Muscle of arm (tissue), 12 donors: ENCODE measurements around the gene SNX33. TPM values are rescaled to one million over a fixed set of nuclear protein-coding genes. Genes with fewer than 3 reads are reported as not detected.
"Not testable (repeated sequence)": the region's sequence is repeated elsewhere in the genome, so short reads cannot be mapped to it uniquely, and the experiment has no call there.

Source experiments
- DNase-seq: peaks from one replicate; pipeline ENCODE4 v3.0.0-alpha.2; 2013
- polyA plus RNA-seq, 12 donors: library from polyadenylated mRNA; unstranded; fragments of 120-200 nt; gene quantifications; one replicate each; pipeline ENCODE4 v1.2.1, GENCODE V29; 2013; ENCODE audit not compliant: insufficient read length in 12 of 12

The SNX33 gene
- polyA plus RNA-seq, 12 donors: 12.3 to 22.7 (median 15.0) TPM; not detected in 1

DNA sequence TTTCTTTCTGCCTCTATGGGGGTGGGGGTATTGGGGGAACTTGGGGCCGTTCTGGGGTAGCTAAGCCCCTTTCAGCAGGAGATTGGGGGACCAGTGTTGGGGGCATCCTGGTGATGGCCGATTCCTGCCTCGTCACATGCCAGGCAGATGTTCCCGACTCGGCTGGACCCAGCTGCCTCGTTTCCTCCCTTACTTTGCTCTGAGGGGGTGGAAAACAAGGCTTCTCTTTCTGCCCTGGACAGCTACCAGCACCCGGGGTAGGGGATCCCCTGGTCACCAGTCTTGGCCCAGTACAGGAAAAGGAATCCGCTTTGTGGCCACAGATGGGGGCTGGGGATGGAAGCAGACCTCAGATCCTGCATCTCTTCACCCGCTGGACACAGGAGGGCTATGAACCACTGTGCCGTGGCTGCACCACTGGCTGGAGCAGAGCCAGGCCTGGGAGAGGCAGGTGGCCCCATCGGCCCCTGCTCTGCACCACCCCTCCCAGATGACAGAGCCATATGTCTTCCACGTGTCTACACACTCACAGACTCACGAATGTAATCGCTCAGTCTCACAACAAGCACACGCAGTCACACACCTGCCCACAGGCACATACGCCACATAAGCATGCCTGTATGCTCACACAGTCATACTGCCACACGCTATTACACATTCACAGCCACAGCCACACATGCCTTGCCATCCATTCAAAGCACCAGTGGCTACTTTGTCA, 12.4 kb downstream of the SNX33 start:
- DNase-seq: no peak

DNA sequence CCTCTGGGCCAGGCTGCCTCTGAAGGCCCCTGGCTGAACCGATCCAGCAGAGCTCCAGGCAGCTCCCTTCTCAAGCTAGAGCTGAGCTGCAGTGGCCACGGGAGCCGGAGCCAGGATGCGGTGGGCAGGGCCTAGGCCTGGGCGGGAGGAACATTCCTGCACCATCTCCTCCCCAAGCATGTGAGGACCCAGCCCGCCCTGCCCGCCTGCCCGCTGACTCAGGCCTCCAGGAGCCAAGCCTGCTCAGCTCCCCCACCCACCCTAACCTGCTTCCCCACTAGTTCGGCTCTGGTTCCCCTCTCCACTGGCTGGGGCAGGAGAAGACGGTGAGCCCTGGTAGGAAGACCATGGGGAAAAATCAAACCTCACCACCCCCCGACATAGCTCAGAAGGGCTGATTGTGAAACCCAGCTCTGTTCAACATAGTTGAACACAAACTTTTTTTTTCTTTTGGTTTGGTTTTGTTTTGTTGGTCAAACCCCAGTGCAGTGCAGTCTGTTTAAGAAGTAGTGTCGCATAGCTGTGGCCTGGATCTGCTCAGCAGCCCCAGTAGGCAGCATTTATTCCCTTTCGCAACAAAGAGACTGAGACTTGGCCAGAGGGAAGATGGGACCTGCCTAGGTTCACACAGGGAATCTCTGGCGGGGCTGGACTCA, 13.5 kb downstream of the SNX33 start:
- peak; percentile 61 for DNase-seq

DNA sequence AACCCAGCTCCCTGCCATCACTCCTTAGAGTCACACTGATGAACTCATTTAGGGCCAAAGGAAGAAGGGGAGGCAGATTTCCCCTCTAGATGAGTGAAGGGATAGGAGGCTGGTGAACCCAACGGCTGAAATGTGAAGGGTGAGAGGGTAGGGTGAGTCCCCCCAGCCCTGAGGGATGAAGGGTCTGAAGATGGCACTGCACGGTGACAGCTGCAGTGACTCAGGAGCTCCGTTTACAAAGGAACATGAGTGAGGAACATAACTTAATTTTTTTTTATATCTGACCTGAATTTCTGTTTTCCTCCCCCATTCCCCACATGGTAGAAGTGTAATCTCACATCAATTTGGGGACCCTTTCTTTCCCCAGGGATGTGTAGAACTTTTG, 14.0 kb downstream of the SNX33 start:
- DNase-seq: no peak

DNA sequence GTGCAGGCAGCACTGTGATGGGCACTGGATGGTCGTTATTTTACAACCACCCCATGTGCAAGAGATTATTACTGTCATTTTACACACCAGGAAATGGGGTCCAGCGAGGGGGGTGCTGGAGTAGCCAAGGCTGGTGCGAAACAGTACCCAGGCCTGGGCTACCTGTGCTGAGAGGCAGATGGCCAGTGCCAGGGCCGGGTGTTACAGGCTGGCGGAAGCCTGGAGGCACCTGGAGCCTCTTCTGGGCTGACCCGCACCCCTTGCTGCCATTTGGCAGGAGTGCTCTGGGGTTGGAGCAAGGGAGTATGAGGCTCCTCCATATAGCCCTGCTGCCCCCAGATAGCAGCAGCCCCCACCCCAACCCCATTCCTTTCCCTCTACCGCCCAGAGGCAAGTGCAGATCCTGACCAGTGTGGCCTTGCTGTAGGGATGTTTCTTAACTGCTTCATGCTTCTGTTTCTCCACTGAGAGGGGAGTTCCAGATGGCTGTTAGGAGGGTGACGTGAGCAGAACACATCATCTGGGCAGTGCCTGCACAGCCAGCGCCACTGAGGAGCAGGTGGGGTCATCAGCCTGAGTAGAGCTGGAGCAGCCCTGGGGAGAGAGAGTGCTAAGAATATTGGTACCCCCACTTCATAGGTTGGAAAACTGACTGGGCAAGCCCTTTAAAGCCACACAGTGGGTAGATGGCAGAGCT, 15.3 kb downstream of the SNX33 start:
- DNase-seq: no peak

DNA sequence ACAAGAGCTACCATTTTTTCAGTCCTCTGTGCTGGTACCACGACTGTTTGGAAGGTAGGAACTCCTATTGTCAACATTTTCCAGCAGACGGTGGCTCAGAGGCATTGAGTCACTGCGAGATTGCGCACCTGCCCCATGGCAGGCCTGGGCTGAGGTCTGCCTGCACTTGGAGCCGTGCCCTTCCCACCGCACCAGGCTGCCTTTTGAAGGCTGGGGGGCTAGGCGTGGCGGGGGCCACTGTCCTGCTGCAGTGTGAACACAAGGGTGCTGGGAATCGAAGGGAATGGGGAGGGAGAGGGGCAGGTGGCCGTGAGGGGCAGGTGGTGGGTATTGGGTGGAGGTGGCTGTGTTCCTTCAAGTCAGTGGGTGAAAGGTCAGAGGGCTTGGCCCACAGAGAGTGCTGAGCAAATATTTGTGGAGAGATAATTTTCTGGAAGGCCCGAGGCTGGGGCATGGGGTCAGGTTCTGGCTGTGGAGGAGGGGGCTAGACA, 16.3 kb downstream of the SNX33 start:
- DNase-seq: no peak

DNA sequence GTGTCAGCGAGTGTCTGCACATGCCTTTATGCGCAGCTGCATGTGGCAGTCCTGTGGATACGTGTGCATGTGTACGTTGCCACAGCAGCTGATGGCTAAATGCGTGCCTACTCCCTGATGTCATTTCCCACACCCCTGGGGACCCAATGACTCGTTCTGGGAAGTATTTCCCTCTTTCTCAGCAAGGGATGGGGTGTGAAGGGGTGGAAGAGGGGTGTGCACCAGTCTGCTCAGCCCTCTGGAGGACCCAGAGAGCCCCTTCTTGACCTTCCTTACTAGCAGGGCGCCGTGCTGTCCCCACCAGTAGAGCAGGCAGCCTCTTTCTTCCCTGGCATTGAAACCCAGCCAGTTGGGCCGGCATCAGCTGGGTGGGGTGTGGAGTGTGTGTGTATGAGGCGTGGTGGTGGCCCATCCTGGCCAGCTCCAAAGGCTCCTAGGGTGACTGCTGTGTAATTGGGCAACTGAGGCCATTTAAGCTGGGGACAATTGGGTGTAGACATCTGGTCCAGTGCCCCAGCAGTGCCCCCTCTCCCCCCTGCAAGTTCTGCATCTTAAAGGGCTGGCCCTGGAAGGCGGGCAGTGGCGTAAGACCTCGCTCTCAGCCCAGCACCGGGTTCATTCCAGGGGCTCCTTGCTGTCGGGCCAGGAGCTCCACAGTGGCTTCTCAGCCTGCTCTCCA, 19.2 kb downstream of the SNX33 start:
- peak; percentile 63 for DNase-seq

DNA sequence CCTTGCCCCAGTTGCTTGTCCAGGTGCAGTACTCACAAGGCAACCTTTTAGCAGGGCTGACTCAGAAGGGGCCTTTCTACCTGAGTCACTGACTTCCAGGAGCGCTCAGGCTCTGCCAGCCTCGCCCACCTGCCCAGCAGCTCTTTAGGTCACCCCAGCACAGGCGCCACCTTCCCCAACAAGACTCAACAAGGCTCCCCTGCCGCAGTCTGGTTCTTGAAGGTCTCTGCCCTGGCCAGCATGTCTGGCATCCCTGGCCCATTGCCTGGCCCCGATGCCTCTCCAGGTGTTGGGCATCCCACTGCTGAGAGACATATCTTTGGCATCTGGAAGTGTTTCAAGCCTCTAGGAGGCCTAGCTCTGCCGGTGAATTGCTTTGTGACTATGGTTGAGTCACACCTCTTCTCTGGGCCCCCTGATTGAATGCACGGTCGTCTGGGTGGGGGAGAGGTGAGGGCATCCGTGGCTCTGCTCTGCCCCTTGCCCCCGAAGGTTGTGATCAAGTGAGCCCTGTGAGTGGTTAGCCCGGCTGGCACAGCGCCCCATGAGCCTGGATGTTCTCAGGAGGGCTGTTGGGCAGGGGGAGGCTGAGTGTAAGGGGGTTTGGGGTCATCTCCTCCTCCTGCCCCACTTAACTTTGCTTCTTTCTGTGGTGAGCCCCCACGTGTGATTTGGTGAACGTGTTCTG, 21.6 kb downstream of the SNX33 start:
- DNase-seq: no peak

DNA sequence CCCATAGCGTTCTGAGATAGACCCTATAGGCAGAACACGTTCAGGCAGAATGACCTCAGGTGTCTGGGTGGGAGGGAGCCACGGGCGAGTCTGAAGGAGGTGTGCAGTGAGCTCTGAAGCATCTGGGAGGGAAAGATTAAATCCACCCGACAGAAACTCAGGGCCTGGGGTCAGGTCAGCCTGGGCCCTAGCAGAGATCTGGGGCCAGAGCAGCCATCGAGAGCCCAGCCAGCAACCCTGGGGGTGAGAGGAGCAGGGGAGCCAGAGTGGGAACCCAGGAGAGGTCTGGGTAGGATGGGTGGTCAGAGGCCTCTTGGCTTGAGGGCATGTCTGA, 22.1 kb downstream of the SNX33 start:
- no peak for DNase-seq

- no peak for DNase-seq
Measured at GRCh38 chr15:75671730-75672602, 24.3 kb downstream of the SNX33 start.

- peak; percentile 67 for DNase-seq
Measured at GRCh38 chr15:75672646-75673425, 25.1 kb downstream of the SNX33 start.

- DNase-seq: peak; percentile 90
Measured at GRCh38 chr15:75673426-75674235, 25.9 kb downstream of the SNX33 start.

GRCh38 chr15:75674366-75674765, 26.7 kb downstream of the SNX33 start:
- DNase-seq: no peak

GRCh38 chr15:75675579-75676404, 28.1 kb downstream of the SNX33 start:
- DNase-seq: no peak

GRCh38 chr15:75676688-75677464, 29.2 kb downstream of the SNX33 start:
- no peak for DNase-seq

GRCh38 chr15:75677465-75678323, 30.0 kb downstream of the SNX33 start:
- DNase-seq: no peak

GRCh38 chr15:75678324-75678690, 30.6 kb downstream of the SNX33 start:
- DNase-seq: not testable (repeated sequence)
